ENCODE measurements around the gene MAGEL2. TPM values are rescaled to one million over a fixed set of nuclear protein-coding genes. Genes with fewer than 3 reads are reported as not detected.

The MAGEL2 gene
- total and polyA plus RNA-seq, 2 of the 8 experiments (the other 6 are each of a cell fraction or from before 2014, with no cell fraction given): 0.63 to 4.5 TPM

- Histone ChIP-seq H3K27me3 (replicated peaks in 1 of 4; ENCODE audit: control insufficient read depth in 3 of 4, extremely low read depth in 1 of 4, insufficient read depth in 3 of 4, low read length in 3 of 4) (no peaks in the 10 kb centered on the region), H3K23ac (ENCODE audit: insufficient read length) (no peak overlapping the region), H2AK5ac (ENCODE audit: low read depth, low read length) (no peak overlapping the region), H3K18ac (ENCODE audit: extremely low read depth, low read length) (no peak overlapping the region), H3K4me1 (replicated peaks in 1 of 4; ENCODE audit: control insufficient read depth in 3 of 4, insufficient read depth in 4 of 4, low read length in 3 of 4) (no peaks in the 10 kb centered on the region), H3K4ac (replicated peaks; ENCODE audit: insufficient read length, low read depth, low read length) (no peak overlapping the region), H2BK120ac (replicated peaks; ENCODE audit: low read depth, low read length) (no peak overlapping the region), H3K27ac (ENCODE audit: low read depth, low read length) (no peak overlapping the region), H3K79me1 (ENCODE audit: low read depth, low read length) (no peaks in the 10 kb centered on the region), H3K4me3 (ENCODE audit: extremely low read depth in 1 of 4, insufficient read depth in 2 of 4, low read depth in 3 of 4, low read length in 4 of 4) (no peak overlapping the region), H3K79me2 (ENCODE audit: control insufficient read depth in 1 of 2, insufficient read depth in 2 of 2, low read length in 2 of 2) (no peaks in the 10 kb centered on the region), H3K56ac (replicated peaks; ENCODE audit: insufficient read length, low read depth, low read length) (no peak overlapping the region), H4K91ac (replicated peaks; ENCODE audit: insufficient read length, low read length) (no peak overlapping the region), H2BK12ac (ENCODE audit: low read depth, low read length) (no peak overlapping the region), H3K4me2 (ENCODE audit: insufficient read depth in 1 of 2, low read depth in 2 of 2, low read length in 2 of 2) (no peak overlapping the region), H4K8ac (ENCODE audit: extremely low read depth, insufficient read depth, low read length) (no peak overlapping the region), H2AFZ (ENCODE audit: low read length) (no peak overlapping the region), H4K20me1 (replicated peaks in 1 of 2; ENCODE audit: control insufficient read depth in 1 of 2, insufficient read depth in 2 of 2, low read length in 2 of 2) (no peaks in the 10 kb centered on the region), H4K5ac (ENCODE audit: insufficient read length, low read depth, low read length) (no peak overlapping the region), H3K23me2 (ENCODE audit: low read depth, low read length) (no peaks in the 10 kb centered on the region), H3K9ac (replicated peaks in 1 of 4; ENCODE audit: extremely low read depth in 1 of 4, low read depth in 3 of 4, low read length in 3 of 4) (no peak overlapping the region), H3K9me3 (ENCODE audit: insufficient read depth in 2 of 2, low read depth in 1 of 2, low read length in 1 of 2) (peaks cover 35 to 66% of the 10 kb centered on the region in 2 experiments; a peak in 3 of 4 replicates), H2BK15ac (ENCODE audit: low read length) (no peak overlapping the region), H2BK20ac (ENCODE audit: low read length) (no peak overlapping the region), H3K36me3 (ENCODE audit: control insufficient read depth in 2 of 4, insufficient read depth in 4 of 4, low read length in 3 of 4) (no peaks in the 10 kb centered on the region), H2BK5ac (ENCODE audit: low read depth, low read length) (no peak overlapping the region), H3K14ac (ENCODE audit: insufficient read length) (no peak overlapping the region)
- no peak for DNase-seq (ENCODE audit: low read depth in 1 of 2, low spot score in 2 of 2)
- no peak for FAIRE-seq
- TF ChIP-seq CBX8 (IDR thresholded peaks at IDR 0.05; ENCODE audit: borderline replicate concordance, low read depth, low read length) (no peak), EZH2 (IDR thresholded peaks at IDR 0.05; ENCODE audit: low read depth, low read length, severe bottlenecking) (no peak), EP300 (IDR thresholded peaks at IDR 0.05; ENCODE audit: borderline replicate concordance in 1 of 2, low read depth in 2 of 2, low read length in 2 of 2) (no peak), TAF7 (optimal IDR thresholded peaks at IDR 0.05; ENCODE audit: borderline replicate concordance, low read depth, low read length) (no peak), RBBP5 (IDR thresholded peaks at IDR 0.05; ENCODE audit: borderline replicate concordance, low read depth, low read length) (no peak), SIX5 (IDR thresholded peaks at IDR 0.05; ENCODE audit: low read depth, low read length) (no peak), TBP (IDR thresholded peaks at IDR 0.05; ENCODE audit: low read depth, low read length) (no peak), BRCA1 (IDR thresholded peaks at IDR 0.05; ENCODE audit: low read depth, low read length) (no peak), ZNF274 (IDR thresholded peaks at IDR 0.05; ENCODE audit: borderline replicate concordance, extremely low read depth, low read length) (no peak), FOSL1 (IDR thresholded peaks at IDR 0.05; ENCODE audit: insufficient read depth, low read depth, low read length) (no peak), POLR2AphosphoS5 (IDR thresholded peaks at IDR 0.05; ENCODE audit: low read depth, low read length) (no peak)
- WGBS, 2 experiments (ENCODE audit: extremely low coverage in 1 of 2, insufficient coverage in 1 of 2, insufficient read length in 1 of 2, insufficient replicate concordance in 2 of 2, low coverage in 1 of 2, low lambda C conversion rate in 2 of 2, missing lambda C conversion rate in 1 of 2): 87% methylated on average over 2 of the region's 2 CpGs; no CpG with 5 or more reads in 1 of the 2 experiments
- ChIA-PET POLR2A (ENCODE audit: partially characterized antibody) (no interaction called here), CTCF (ENCODE audit: partially characterized antibody) (no interaction called here)
Measured at GRCh38 chr15:23606226-23606625, 41.4 kb downstream of the MAGEL2 start.
